HG02759 (cell line): ENCODE measurements around the gene CPZ.

Source experiments
- ATAC-seq: cut with Tn5 transposase; IDR thresholded peaks from one replicate; pipeline ENCODE4 v1.9.1; 2021; ENCODE audit warnings: mild to moderate bottlenecking, moderate library complexity; ENCODE audit not compliant: unreplicated experiment

Gene CPZ

DNA sequence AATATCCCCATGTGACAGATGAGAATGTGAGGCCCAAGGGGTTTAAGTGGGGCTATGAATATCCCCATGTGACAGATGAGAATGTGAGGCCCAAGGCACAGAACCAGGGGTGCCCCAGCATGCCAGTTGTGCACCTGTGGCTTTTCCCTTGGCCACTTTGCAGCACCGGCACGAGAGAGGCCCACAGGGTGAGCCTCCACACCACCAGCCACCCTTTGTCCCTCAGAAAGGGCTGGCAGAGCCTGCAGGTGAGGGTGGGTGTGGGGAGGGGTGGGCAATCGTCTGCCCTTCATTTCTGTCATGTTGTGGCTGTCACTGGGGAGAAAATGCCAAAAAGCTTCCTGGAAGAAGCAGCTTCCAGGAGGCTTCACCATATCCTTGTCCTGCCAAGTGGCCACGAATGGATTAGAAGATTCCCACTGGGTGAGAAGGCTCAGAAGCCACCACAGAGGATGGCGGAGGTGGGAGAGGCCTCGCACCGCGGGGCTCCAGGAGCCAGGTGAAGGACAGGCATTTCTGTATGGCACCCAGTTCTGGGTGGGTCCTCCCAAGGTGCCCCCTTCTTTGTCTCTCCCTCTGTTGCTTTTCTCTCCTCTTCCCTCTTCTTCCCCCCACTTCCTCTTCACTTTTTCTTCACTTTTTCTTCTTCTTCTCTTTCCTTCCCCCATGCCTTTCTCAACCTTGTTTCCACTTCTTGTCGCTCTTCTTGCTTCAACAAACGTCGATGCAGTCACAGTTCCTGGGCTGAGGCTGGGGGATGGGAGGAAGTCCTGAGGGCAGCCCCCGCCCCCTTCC, 12.8 kb upstream of the CPZ start:
- ATAC-seq = no peak

DNA sequence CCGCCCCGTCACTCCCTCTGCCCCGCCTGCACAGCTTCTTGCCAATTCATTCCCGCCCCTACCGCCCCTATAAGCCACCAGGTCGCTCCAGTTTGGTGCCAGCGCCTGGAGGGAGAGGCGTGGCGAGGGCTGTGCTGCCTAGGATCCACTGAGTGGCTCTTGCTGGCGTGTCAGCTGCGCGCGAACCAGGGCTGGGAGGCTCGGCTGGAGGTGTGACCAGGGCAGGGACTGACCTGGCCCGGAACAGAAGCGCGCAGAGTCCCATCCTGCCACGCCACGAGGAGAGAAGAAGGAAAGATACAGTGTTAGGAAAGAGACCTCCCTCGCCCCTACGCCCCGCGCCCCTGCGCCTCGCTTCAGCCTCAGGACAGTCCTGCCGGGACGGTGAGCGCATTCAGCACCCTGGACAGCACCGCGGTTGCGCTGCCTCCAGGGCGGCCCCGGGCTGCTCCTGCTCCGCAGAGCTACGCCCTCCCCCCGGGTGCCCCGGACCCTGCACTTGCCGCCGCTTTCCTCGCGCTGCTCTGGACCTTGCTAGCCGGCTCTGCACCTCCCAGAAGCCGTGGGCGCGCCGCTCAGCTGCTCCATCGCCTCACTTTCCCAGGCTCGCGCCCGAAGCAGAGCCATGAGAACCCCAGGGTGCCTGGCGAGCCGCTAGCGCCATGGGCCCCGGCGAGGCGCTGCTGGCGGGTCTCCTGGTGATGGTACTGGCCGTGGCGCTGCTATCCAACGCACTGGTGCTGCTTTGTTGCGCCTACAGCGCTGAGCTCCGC, 12.1 kb upstream of the CPZ start, which contains the start of gene GPR78:
TSS of gene GPR78 (plus strand) at position 72 of the 773 bp plus-strand sequence. CDS start at position 663, 591 bp downstream.
- no peak for ATAC-seq

DNA sequence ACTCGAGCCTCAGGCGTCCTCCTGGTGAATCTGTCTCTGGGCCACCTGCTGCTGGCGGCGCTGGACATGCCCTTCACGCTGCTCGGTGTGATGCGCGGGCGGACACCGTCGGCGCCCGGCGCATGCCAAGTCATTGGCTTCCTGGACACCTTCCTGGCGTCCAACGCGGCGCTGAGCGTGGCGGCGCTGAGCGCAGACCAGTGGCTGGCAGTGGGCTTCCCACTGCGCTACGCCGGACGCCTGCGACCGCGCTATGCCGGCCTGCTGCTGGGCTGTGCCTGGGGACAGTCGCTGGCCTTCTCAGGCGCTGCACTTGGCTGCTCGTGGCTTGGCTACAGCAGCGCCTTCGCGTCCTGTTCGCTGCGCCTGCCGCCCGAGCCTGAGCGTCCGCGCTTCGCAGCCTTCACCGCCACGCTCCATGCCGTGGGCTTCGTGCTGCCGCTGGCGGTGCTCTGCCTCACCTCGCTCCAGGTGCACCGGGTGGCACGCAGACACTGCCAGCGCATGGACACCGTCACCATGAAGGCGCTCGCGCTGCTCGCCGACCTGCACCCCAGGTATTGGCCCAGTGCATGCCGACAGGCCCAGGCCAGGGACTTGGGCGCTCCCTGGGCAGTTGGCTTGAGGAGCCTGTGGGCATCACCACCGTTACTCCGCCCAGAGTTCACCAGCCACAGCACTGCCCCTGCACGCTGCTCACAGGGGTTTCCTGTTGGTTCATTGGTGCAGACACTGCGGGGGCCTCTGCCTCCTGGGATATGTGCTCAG, 11.3 kb upstream of the CPZ start:
- no peak for ATAC-seq

DNA sequence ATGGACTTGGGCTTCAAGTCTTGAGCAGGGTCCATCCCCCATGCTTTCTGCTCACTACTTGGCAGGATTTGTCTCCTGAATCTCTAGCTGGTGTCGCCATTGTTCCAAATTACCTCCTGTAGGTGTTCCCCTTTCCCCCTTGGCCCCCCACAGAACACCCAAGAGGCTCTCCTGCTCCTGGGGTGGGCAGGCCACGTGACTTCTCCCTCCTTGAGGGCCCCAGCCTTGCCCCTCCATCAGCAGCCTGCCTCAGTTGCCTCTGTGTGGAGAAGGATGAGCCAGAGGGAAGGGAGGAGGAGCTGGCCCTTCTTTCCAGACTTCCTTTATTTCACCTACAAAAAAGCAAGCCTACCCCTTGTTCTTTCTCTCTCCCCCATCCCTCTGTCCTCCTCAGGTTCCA, 10.5 kb upstream of the CPZ start:
- ATAC-seq = no peak

- no peak for ATAC-seq
Observed at GRCh38 chr4:8582436-8582835, 10.1 kb upstream of the CPZ start.

- no peak for ATAC-seq
Observed at GRCh38 chr4:8582941-8583654, 9.5 kb upstream of the CPZ start.

- no peak for ATAC-seq
Observed at GRCh38 chr4:8583655-8584025, 8.9 kb upstream of the CPZ start.

GRCh38 chr4:8585186-8585585, 7.4 kb upstream of the CPZ start:
- ATAC-seq = no peak

- no peak for ATAC-seq
Observed at GRCh38 chr4:8585721-8586212, 6.8 kb upstream of the CPZ start.

DNA sequence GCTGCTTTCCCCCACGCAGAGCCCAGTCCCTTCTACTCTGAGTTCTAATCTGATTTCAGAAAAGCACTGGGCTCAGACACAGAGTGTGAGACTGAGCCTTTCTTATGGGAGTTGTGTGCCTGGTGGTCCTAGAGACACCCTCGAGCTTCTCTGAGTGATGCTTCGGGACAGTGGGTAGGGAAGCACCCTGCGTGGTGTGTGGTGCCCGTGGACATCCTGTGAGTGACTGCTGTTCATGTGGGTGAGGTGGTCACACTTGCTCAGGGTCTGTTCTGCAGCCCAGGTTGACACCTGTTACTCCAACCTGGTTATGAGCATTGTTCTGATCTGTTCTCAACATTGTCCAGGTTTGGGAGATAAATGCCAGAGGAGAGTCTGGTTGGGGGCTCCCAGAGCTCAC, 6.3 kb upstream of the CPZ start:
- ATAC-seq = no peak

- ATAC-seq = no peak
Observed at GRCh38 chr4:8586671-8587468, 5.7 kb upstream of the CPZ start.

DNA sequence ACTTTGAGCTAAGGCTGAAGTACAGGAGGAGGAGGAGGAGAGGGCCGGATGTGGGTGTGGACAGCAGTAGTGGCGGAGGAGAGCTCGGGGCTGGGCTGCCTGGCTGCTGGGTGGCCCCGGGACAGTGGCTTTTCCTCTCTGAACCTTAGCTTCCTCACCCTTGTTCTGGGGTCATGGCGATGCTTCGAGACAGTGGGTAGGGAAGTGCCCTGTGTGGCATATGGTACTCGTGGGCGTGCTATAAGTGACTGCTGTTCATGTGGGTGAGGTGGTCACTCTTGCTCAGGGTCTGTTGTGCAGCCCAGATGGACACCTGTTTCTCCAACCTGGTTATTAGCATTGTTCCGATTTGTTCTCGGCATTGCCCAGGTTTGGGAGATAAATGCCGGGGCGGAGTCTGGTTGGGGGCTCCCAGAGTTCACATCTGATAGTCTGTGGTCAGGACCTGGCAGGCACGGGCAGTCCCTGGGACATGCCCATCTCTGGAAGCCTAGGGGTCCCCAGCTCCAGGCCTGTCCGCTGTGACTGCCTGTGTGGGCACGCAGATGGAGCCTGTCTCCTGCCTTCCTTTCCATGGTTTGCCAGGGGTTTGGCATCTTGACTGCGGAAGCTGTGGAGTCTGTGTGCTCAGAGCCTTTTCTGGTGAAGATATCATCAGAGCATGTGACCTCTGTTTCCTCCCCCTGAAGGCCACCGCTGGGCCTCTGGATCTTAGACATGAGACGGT, 4.9 kb upstream of the CPZ start:
- no peak for ATAC-seq

- ATAC-seq = no peak
Observed at GRCh38 chr4:8588196-8588470, 4.4 kb upstream of the CPZ start.

- no peak for ATAC-seq
Observed at GRCh38 chr4:8589336-8589735, 3.2 kb upstream of the CPZ start.

DNA sequence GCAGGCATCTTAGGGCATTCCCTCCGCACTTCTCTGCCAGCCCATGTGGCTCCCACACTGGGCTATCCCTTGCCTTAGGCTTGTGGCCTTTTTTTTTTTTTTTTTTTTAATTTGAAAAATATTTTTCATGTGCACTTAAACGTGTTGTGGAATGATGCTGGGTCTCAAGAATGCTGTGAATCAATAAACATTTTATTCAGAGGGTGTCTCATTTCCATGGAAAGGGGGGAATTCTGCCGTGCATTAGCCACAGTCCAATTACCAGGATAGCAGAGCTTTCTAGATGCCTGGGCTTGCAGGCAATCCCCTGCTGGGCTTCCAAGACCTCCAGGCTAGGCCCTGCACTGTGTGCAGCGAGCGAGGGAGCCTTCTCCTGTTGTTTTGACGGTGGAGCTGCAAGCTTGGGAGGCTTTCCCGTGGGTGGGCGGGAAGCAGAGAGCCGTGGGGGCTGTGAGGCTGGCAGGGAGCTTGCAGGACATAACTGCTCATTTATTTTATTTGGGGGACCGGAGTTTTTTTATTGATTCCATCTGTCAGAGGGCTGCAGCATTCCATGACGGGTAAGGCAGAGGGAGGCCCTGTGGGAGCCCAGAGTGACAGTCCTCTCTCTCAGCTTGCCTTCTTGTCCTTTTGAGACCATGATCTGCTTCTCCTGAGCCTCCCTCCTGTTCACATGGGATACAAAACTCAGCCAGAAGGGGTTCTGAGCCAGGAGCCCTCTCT, 2.6 kb upstream of the CPZ start:
- no peak for ATAC-seq

DNA sequence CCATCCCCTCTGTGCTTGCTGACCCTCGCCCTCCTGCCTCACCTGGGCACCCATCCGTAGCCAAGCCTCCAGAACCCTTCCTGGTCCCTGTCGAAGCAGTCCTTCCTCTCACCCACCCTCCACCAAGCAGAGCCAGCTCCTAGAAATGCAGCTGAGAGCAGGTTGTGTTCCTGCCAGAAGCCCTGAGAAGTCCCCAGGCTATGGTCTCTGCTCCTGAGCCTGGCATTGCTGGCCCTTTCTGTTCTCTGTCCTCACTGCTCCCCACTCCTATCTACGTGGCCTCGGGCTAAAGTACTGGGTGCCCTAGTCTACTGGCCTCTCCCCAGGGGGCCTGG, 2.1 kb upstream of the CPZ start:
- ATAC-seq = no peak

DNA sequence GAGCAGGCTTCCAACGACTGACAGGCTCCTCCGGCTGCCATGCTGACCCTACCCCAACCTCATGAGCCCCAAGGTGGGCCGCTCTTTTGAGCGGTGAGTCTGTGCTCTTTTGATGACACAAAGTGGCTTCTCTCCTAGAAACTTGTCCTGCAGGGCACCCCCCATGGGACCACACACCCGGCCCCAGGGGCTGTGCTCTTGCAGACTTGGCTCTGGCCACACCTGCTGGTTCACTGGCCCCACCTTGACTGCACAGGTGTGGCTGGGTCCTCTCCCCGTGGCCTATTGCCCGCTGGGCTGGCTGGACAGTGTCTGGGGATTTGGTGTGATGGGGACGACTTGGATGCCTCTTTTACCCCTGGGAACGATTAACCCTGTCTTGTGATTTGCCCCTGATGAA, 1.5 kb upstream of the CPZ start:
- ATAC-seq = no peak

DNA sequence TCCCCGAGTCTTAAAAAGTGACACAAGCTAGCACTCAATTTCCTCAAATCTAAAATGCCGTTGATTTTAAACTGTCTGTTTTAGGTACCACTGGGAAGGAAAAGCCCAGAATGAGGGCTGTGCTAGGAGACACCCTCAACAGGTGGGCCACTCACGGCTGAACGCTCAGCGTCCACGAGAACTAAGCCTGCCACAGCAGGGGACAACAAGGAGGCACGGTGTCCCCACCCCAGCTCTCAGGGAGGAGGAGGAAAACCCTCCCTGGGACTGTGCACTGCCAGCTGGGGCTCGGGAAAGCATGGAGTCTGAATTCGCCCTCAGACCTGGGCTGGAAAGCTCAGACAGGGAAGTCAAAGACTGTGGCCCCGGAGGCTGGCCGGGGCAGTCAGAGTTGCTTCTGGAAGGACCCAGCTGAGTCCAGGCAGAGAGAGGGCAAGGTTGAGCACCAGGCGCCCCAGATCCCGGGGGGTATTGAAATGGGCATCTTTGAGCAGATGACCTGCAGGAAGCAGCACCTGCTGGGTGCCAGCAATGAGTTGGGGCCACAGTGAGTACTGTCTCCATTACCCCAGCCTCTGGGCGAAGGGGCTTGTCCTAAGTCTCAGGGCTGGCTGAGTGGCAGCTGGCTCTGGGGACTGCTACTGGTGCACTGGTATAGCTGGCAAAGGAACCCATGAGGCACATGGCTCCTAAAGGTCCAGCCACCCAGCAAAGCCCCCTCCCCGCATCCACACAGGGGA, 769 bp upstream of the CPZ start:
- ATAC-seq = no peak
